Measurements from ENCODE around the gene FAM229B. TPM values are rescaled to one million over a fixed set of nuclear protein-coding genes. Genes with fewer than 3 reads are reported as not detected.

Gene FAM229B
- total and polyA plus RNA-seq, 2 of the 8 experiments (the other 6 are each of a cell fraction or from before 2014, with no cell fraction given) = 10.0 to 10.4 TPM

GRCh38 chr6:112040956-112041355 is 46.4 kb upstream of the FAM229B start:
- H3K23ac ChIP-seq (ENCODE audit: insufficient read length) = no peak overlapping the region
- WGBS, 2 experiments (ENCODE audit: extremely low coverage in 1 of 2, insufficient coverage in 1 of 2, insufficient read length in 1 of 2, insufficient replicate concordance in 2 of 2, low coverage in 1 of 2, low lambda C conversion rate in 2 of 2, missing lambda C conversion rate in 1 of 2) = 74% methylated on average over 1 of the region's 1 CpG; no CpG with 5 or more reads in 1 of the 2 experiments
- H2AK5ac ChIP-seq (ENCODE audit: low read depth, low read length) = no peak overlapping the region
- no peak overlapping the region for H3K14ac ChIP-seq (ENCODE audit: insufficient read length)
- no peak overlapping the region for H4K5ac ChIP-seq (ENCODE audit: insufficient read length, low read depth, low read length)
- no peaks in the 10 kb centered on the region for H3K4me1 ChIP-seq (replicated peaks in 1 of 4; ENCODE audit: control insufficient read depth in 3 of 4, insufficient read depth in 4 of 4, low read length in 3 of 4)
- no peak overlapping the region for H3K4me3 ChIP-seq (ENCODE audit: extremely low read depth in 1 of 4, insufficient read depth in 2 of 4, low read depth in 3 of 4, low read length in 4 of 4)
- no peak overlapping the region for H4K91ac ChIP-seq (replicated peaks; ENCODE audit: insufficient read length, low read length)
- H2BK20ac ChIP-seq (ENCODE audit: low read length) = no peak overlapping the region
- no peak overlapping the region for H2BK120ac ChIP-seq (replicated peaks; ENCODE audit: low read depth, low read length)
- no peak overlapping the region for H2AFZ ChIP-seq (ENCODE audit: low read length)
- no peak overlapping the region for H2BK5ac ChIP-seq (ENCODE audit: low read depth, low read length)
- no peak overlapping the region for H2BK15ac ChIP-seq (ENCODE audit: low read length)
- H3K79me1 ChIP-seq (ENCODE audit: low read depth, low read length) = no peaks in the 10 kb centered on the region
- no peak overlapping the region for H3K18ac ChIP-seq (ENCODE audit: extremely low read depth, low read length)
- CTCF ChIA-PET (ENCODE audit: partially characterized antibody) = interaction anchor here (0.7 to 9.7 kb wide), 25 partner anchors 8 to 438 kb away, joined by 3 to 102 read pairs (median 5); partner anchors contain the start of gene FYN
- no peak for DNase-seq (ENCODE audit: low read depth in 1 of 2, low spot score in 2 of 2)
- H4K20me1 ChIP-seq (replicated peaks in 1 of 2; ENCODE audit: control insufficient read depth in 1 of 2, insufficient read depth in 2 of 2, low read length in 2 of 2) = no peaks in the 10 kb centered on the region
- H2BK12ac ChIP-seq (ENCODE audit: low read depth, low read length) = no peak overlapping the region
- H4K8ac ChIP-seq (ENCODE audit: extremely low read depth, insufficient read depth, low read length) = no peak overlapping the region
- POLR2A ChIA-PET (ENCODE audit: partially characterized antibody) = interaction anchor here (1.0 kb wide), 1 partner anchor 397 kb away, joined by 3 read pairs; no protein-coding TSS in a partner anchor
- H3K36me3 ChIP-seq (ENCODE audit: control insufficient read depth in 2 of 4, insufficient read depth in 4 of 4, low read length in 3 of 4) = no peaks in the 10 kb centered on the region
- FAIRE-seq = no peak
- no peaks in the 10 kb centered on the region for H3K27me3 ChIP-seq (replicated peaks in 1 of 4; ENCODE audit: control insufficient read depth in 3 of 4, extremely low read depth in 1 of 4, insufficient read depth in 3 of 4, low read length in 3 of 4)
- H3K4me2 ChIP-seq (ENCODE audit: insufficient read depth in 1 of 2, low read depth in 2 of 2, low read length in 2 of 2) = no peak overlapping the region
- no peak overlapping the region for H3K56ac ChIP-seq (replicated peaks; ENCODE audit: insufficient read length, low read depth, low read length)
- no peaks in the 10 kb centered on the region for H3K9me3 ChIP-seq (ENCODE audit: insufficient read depth in 2 of 2, low read depth in 1 of 2, low read length in 1 of 2)
- no peak overlapping the region for H3K4ac ChIP-seq (replicated peaks; ENCODE audit: insufficient read length, low read depth, low read length)
- no peaks in the 10 kb centered on the region; a peak in 1 of 4 replicates for H3K79me2 ChIP-seq (ENCODE audit: control insufficient read depth in 1 of 2, insufficient read depth in 2 of 2, low read length in 2 of 2)
- H3K23me2 ChIP-seq (ENCODE audit: low read depth, low read length) = no peaks in the 10 kb centered on the region; the same call in 1 of the 2 replicates
- no peak overlapping the region for H3K9ac ChIP-seq (replicated peaks in 1 of 4; ENCODE audit: extremely low read depth in 1 of 4, low read depth in 3 of 4, low read length in 3 of 4)
- no peak overlapping the region for H3K27ac ChIP-seq (ENCODE audit: low read depth, low read length)
- TF ChIP-seq CTBP2 (IDR thresholded peaks at IDR 0.05; ENCODE audit: borderline replicate concordance, insufficient read depth, insufficient read length, low read length) = no peak
- TF ChIP-seq POLR2A (IDR thresholded peaks at IDR 0.05; ENCODE audit: control extremely low read depth in 1 of 2, low read depth in 2 of 2, low read length in 2 of 2) = no peak
- TF ChIP-seq SIX5 (IDR thresholded peaks at IDR 0.05; ENCODE audit: low read depth, low read length) = no peak
- no peak for TF ChIP-seq TEAD4 (IDR thresholded peaks at IDR 0.05; ENCODE audit: low read depth, low read length)
- TF ChIP-seq CBX8 (IDR thresholded peaks at IDR 0.05; ENCODE audit: borderline replicate concordance, low read depth, low read length) = no peak
- TF ChIP-seq NRF1 (IDR thresholded peaks at IDR 0.05; ENCODE audit: low read depth, low read length) = no peak
- TF ChIP-seq SRF (IDR thresholded peaks at IDR 0.05; ENCODE audit: low read depth, low read length) = no peak
- no peak for TF ChIP-seq FOSL1 (IDR thresholded peaks at IDR 0.05; ENCODE audit: insufficient read depth, low read depth, low read length)
- no peak for TF ChIP-seq RXRA (IDR thresholded peaks at IDR 0.05; ENCODE audit: insufficient read depth, low read depth, low read length)
- no peak for TF ChIP-seq POU5F1 (IDR thresholded peaks at IDR 0.05; ENCODE audit: low read depth, low read length)
- TF ChIP-seq CEBPB (IDR thresholded peaks at IDR 0.05; ENCODE audit: low read depth, low read length) = no peak
- TF ChIP-seq ATF2 (IDR thresholded peaks at IDR 0.05; ENCODE audit: low read length) = no peak
- TF ChIP-seq GTF2F1 (IDR thresholded peaks at IDR 0.05; ENCODE audit: borderline replicate concordance, low read depth, low read length) = no peak

All from H1 (cell line).